Activated CD4-positive, alpha-beta T cell treated with anti-CD3 and anti-CD28 coated beads for 48 hours (primary cell): ENCODE data around the gene VTN.

ENCODE experiments used
- DNase-seq: peaks from one replicate; pipeline ENCODE4 v3.0.0-alpha.2; 2020

VTN gene

GRCh38 chr17:28395426-28395825 is 25.3 kb upstream of the VTN start:
- no peak for DNase-seq

GRCh38 chr17:28394337-28395116 is 24.4 kb upstream of the VTN start:
- DNase-seq: no peak

- no peak for DNase-seq
These were observed 22.4 kb upstream of the VTN start for GRCh38 chr17:28392491-28392890.

GRCh38 chr17:28391401-28391800 is 21.3 kb upstream of the VTN start:
- DNase-seq: no peak

- no peak for DNase-seq
These were observed 20.9 kb upstream of the VTN start for GRCh38 chr17:28390984-28391383.

- no peak for DNase-seq
These were observed 20.5 kb upstream of the VTN start for GRCh38 chr17:28390563-28390962.

GRCh38 chr17:28390141-28390540 is 20.0 kb upstream of the VTN start:
- DNase-seq: no peak

- no peak for DNase-seq
These were observed 18.0 kb upstream of the VTN start for GRCh38 chr17:28388106-28388505.

- DNase-seq: no peak
These were observed 16.3 kb upstream of the VTN start for GRCh38 chr17:28386391-28386790.

- peak; percentile 44 for DNase-seq
These were observed 15.3 kb upstream of the VTN start for GRCh38 chr17:28385406-28385805.

GRCh38 chr17:28385037-28385400 is 14.9 kb upstream of the VTN start:
- DNase-seq: no peak

GRCh38 chr17:28384281-28385036 is 14.4 kb upstream of the VTN start:
- peak; percentile 78 for DNase-seq

- DNase-seq: peak; percentile 63
These were observed 11.2 kb upstream of the VTN start for GRCh38 chr17:28381141-28381825.

- DNase-seq: no peak
These were observed 10.0 kb upstream of the VTN start for GRCh38 chr17:28379814-28380801.

- DNase-seq: no peak
These were observed 2.8 kb upstream of the VTN start for GRCh38 chr17:28372945-28373274.

- peak; percentile 53 for DNase-seq
These were observed 2.3 kb upstream of the VTN start for GRCh38 chr17:28372203-28372944.

- DNase-seq: peak; percentile 90
These were observed 1.4 kb upstream of the VTN start, which contains the start of gene SARM1 for GRCh38 chr17:28371245-28372202. Gene SARM1 (plus strand): TSS chr17:28371694. CDS start chr17:28372033, 339 bp downstream.

GRCh38 chr17:28370744-28371103 is 617 bp upstream of the VTN start:
- no peak for DNase-seq

GRCh38 chr17:28369684-28370034 is 448 bp downstream of the VTN start:
- DNase-seq: no peak

- DNase-seq: no peak
These were observed 1.0 kb downstream of the VTN start for GRCh38 chr17:28368915-28369683.
